Measurements from ENCODE around the gene RBKS.

- TF ChIP-seq POLR2A (IDR thresholded peaks at IDR 0.05) (no peak), CTCF (IDR thresholded peaks at IDR 0.05) (no peak)
Observed at GRCh38 chr2:27854229-27854862, 35.8 kb downstream of the RBKS start.
